ENCODE results near the gene SMARCC2. TPM values are rescaled to one million over a fixed set of nuclear protein-coding genes. Genes with fewer than 3 reads are reported as not detected.

SMARCC2 gene
- 100 to 1,000 TPM in 1 of 4 donors, 10 to 100 TPM in 3; 65.5 to 101 (median 82.1) TPM for total RNA-seq

- TF ChIP-seq CTCF (IDR thresholded peaks at IDR 0.05) = peak in 2 of 3 donors; percentile 38 to 63
- peak; percentile 88 for DNase-seq (ENCODE audit: low spot score)
- peak; percentile 92 for ATAC-seq (ENCODE audit: low FRiP score)
Measured at GRCh38 chr12:56189099-56189917, at the start of gene SMARCC2. Gene SMARCC2 (minus strand): TSS chr12:56189483. CDS start chr12:56189461, 22 bp downstream.

- DNase-seq (ENCODE audit: low spot score) (no peak), ATAC-seq (ENCODE audit: low FRiP score) (no peak)
- no peak for TF ChIP-seq CTCF (IDR thresholded peaks at IDR 0.05)
Measured at GRCh38 chr12:56237552-56237951, 48.3 kb upstream of the SMARCC2 start.

GRCh38 chr12:56236985-56237384, 47.7 kb upstream of the SMARCC2 start:
- no peak for ATAC-seq (ENCODE audit: low FRiP score)
- no peak for DNase-seq (ENCODE audit: low spot score)
- TF ChIP-seq CTCF (IDR thresholded peaks at IDR 0.05) = no peak

GRCh38 chr12:56236091-56236490, 46.8 kb upstream of the SMARCC2 start:
- ATAC-seq (ENCODE audit: low FRiP score) = no peak
- no peak for TF ChIP-seq CTCF (IDR thresholded peaks at IDR 0.05)
- DNase-seq (ENCODE audit: low spot score) = no peak

GRCh38 chr12:56234746-56235436, 45.6 kb upstream of the SMARCC2 start:
- ATAC-seq (ENCODE audit: low FRiP score) (no peak), DNase-seq (ENCODE audit: low spot score) (no peak)
- TF ChIP-seq CTCF (IDR thresholded peaks at IDR 0.05) = no peak

GRCh38 chr12:56231184-56231582, 41.9 kb upstream of the SMARCC2 start:
- DNase-seq (ENCODE audit: low spot score) (no peak), ATAC-seq (ENCODE audit: low FRiP score) (no peak)
- TF ChIP-seq CTCF (IDR thresholded peaks at IDR 0.05) = no peak
